ENCODE results near the gene HYAL2.

- TF ChIP-seq CTCF (IDR thresholded peaks at IDR 0.05) (no peak), POLR2A (IDR thresholded peaks at IDR 0.05) (no peak)
Observed at GRCh38 chr3:50269977-50270413, 52.5 kb downstream of the HYAL2 start.

All from esophagus squamous epithelium (tissue), 4 donors.